IMR-90 (cell line): ENCODE measurements around the gene KLK14. TPM values are rescaled to one million over a fixed set of nuclear protein-coding genes. Genes with fewer than 3 reads are reported as not detected.

ENCODE experiments used
- ATAC-seq: fragments of 200-7000 bp; cut with Tn5 transposase; 2 replicates; pipeline ENCODE4 v1.9.1; 2020; ENCODE audit warnings: low read depth, mild to moderate bottlenecking, moderate library complexity
- BruUV-seq: library from RNA; stranded (reverse); fragments of 400-500 nt; replicated peaks from 2 replicates; lab custom pipeline; 2021; lab: Mats Ljungman, UMichigan
- CTCF ChIA-PET: fragments of 300-600 bp; formaldehyde crosslinking; extraction: SDS; loops from one replicate; lab custom pipeline; 2021; ENCODE audit warnings: antibody characterized with exemption; lab: Yijun Ruan, JAX
- POLR2A ChIA-PET: fragments of 300-600 bp; sonication (Branson Sonifier 250); formaldehyde crosslinking; loops from one replicate; lab custom pipeline; 2022; ENCODE audit warnings: antibody characterized with exemption; ENCODE audit not compliant: unreplicated experiment; lab: Charles Lee
- DNase-seq: peaks from one replicate; pipeline ENCODE4 v3.0.0; 2013
- H2AFZ ChIP-seq: replicated peaks from 2 replicates; pipeline ENCODE3; 2013; ENCODE audit warnings: low read length, mild to moderate bottlenecking; ENCODE audit not compliant: poor library complexity
- H2AK5ac ChIP-seq: 2 replicates; pipeline ENCODE4 v1.6.1; 2013; ENCODE audit warnings: low read depth, low read length, inconsistent platforms
- H2AK9ac ChIP-seq: replicated peaks from 2 replicates; pipeline ENCODE3; 2013; ENCODE audit warnings: mild to moderate bottlenecking, low read depth, low read length, moderate library complexity; ENCODE audit not compliant: poor library complexity
- H2BK120ac ChIP-seq: 2 replicates; pipeline ENCODE4 v1.6.1; 2013; ENCODE audit warnings: low read depth, low read length, inconsistent platforms
- H2BK15ac ChIP-seq: 3 replicates; pipeline ENCODE4 v1.6.1; 2013; ENCODE audit warnings: low read depth, low read length, inconsistent platforms
- H2BK20ac ChIP-seq: 2 replicates; pipeline ENCODE4 v1.6.1; 2013; ENCODE audit warnings: low read depth, mild to moderate bottlenecking, inconsistent platforms, low read length, moderate library complexity
- H2BK5ac ChIP-seq: 2 replicates; pipeline ENCODE4 v1.6.1; 2013; ENCODE audit warnings: mild to moderate bottlenecking, low read depth, low read length, inconsistent platforms; ENCODE audit not compliant: poor library complexity, severe bottlenecking
- H3K14ac ChIP-seq: replicated peaks from 2 replicates; pipeline ENCODE4 v1.6.1; 2013; ENCODE audit warnings: low read depth, low read length, inconsistent platforms
- H3K18ac ChIP-seq: 2 replicates; pipeline ENCODE4 v1.6.1; 2013; ENCODE audit warnings: low read depth, low read length, control low read depth
- H3K23ac ChIP-seq: 2 replicates; pipeline ENCODE4 v1.6.1; 2013; ENCODE audit warnings: low read depth, low read length, inconsistent platforms
- H3K27ac ChIP-seq: 2 replicates; pipeline ENCODE4 v1.5.1; 2013; ENCODE audit warnings: mild to moderate bottlenecking, control low read depth, low read length; ENCODE audit not compliant: insufficient read depth
- H3K27me3 ChIP-seq: 2 replicates; pipeline ENCODE4 v1.6.1; 2013; ENCODE audit warnings: low read length; ENCODE audit not compliant: control insufficient read depth, insufficient read depth
- H3K36me3 ChIP-seq: 2 replicates; pipeline ENCODE4 v1.6.1; 2013; ENCODE audit warnings: low read length, mixed read lengths; ENCODE audit not compliant: control insufficient read depth, insufficient read depth
- H3K4ac ChIP-seq: 2 replicates; pipeline ENCODE4 v1.6.1; 2013; ENCODE audit warnings: low read depth, low read length, inconsistent platforms
- H3K4me1 ChIP-seq: 2 replicates; pipeline ENCODE4 v1.6.1; 2013; ENCODE audit warnings: low read length, mixed read lengths; ENCODE audit not compliant: control insufficient read depth, insufficient read depth
- H3K4me2 ChIP-seq: 2 replicates; pipeline ENCODE4 v1.6.1; 2013; ENCODE audit warnings: low read depth, mild to moderate bottlenecking, control low read depth, low read length, moderate library complexity
- H3K4me3 ChIP-seq: 2 replicates; pipeline ENCODE4 v1.5.1; 2013; ENCODE audit warnings: low read depth, mild to moderate bottlenecking, control low read depth, low read length, moderate library complexity; ENCODE audit not compliant: insufficient read depth
- H3K56ac ChIP-seq: 2 replicates; pipeline ENCODE4 v1.6.1; 2013; ENCODE audit warnings: low read length, inconsistent platforms; ENCODE audit not compliant: insufficient read depth; ENCODE audit errors: extremely low read depth
- H3K79me1 ChIP-seq, 2 experiments: 2 replicates each; pipeline ENCODE4 v1.6.1; 2013; ENCODE audit warnings: low read length in 2 of 2, inconsistent platforms in 1 of 2, low read depth in 1 of 2
- H3K9ac ChIP-seq: 2 replicates; pipeline ENCODE4 v1.6.1; 2013; ENCODE audit warnings: low read depth, low read length, control low read depth
- H3K9me1 ChIP-seq: 2 replicates; pipeline ENCODE4 v1.6.1; 2013; ENCODE audit warnings: low read length, inconsistent platforms; ENCODE audit not compliant: insufficient read depth
- H3K9me3 ChIP-seq: 2 replicates; pipeline ENCODE4 v1.6.1; 2013; ENCODE audit warnings: low read length; ENCODE audit not compliant: control insufficient read depth, insufficient read depth
- H4K20me1 ChIP-seq: 2 replicates; pipeline ENCODE4 v1.6.1; 2013; ENCODE audit warnings: low read length, inconsistent platforms; ENCODE audit not compliant: insufficient read depth
- H4K5ac ChIP-seq: 2 replicates; pipeline ENCODE4 v1.6.1; 2013; ENCODE audit warnings: mild to moderate bottlenecking, low read depth, low read length, control low read depth
- H4K8ac ChIP-seq, 2 experiments: 2 replicates each; pipeline ENCODE4 v1.6.1; 2013; ENCODE audit warnings: low read depth in 2 of 2, low read length in 2 of 2, control low read depth in 1 of 2, inconsistent platforms in 1 of 2
- H4K91ac ChIP-seq: 2 replicates; pipeline ENCODE4 v1.6.1; 2013; ENCODE audit warnings: low read depth, low read length, inconsistent platforms; ENCODE audit not compliant: insufficient read depth
- CHD1 ChIP-seq: IDR thresholded peaks from 2 replicates; pipeline ENCODE4 v1.6.1; 2012; ENCODE audit warnings: low read depth, low read length, improper control_type of control experiment
- ELK1 ChIP-seq: fragments of 150-350 bp; IDR thresholded peaks from 2 replicates; pipeline ENCODE4 v1.6.1; 2016; ENCODE audit warnings: low read depth, mild to moderate bottlenecking, low read length, moderate library complexity, borderline replicate concordance
- MAFK ChIP-seq: IDR thresholded peaks from 2 replicates; pipeline ENCODE4 v1.6.1; 2012; ENCODE audit warnings: low read depth, low read length, improper control_type of control experiment
- MXI1 ChIP-seq: IDR thresholded peaks from 2 replicates; pipeline ENCODE4 v1.6.1; 2012; ENCODE audit warnings: low read depth, mild to moderate bottlenecking, low read length, moderate library complexity, borderline replicate concordance
- POLR2A ChIP-seq: IDR thresholded peaks from 2 replicates; pipeline ENCODE4 v1.6.1; 2012; ENCODE audit warnings: mild to moderate bottlenecking, low read depth, low read length
- RAD21 ChIP-seq: IDR thresholded peaks from 2 replicates; pipeline ENCODE4 v1.6.1; 2012; ENCODE audit warnings: low read length, improper control_type of control experiment
- SMC3 ChIP-seq: fragments of 150-350 bp; IDR thresholded peaks from 2 replicates; pipeline ENCODE4 v1.6.1; 2016; ENCODE audit warnings: low read depth, mild to moderate bottlenecking, antibody characterized with exemption, low read length, moderate library complexity
- USF2 ChIP-seq: fragments of 150-350 bp; IDR thresholded peaks from 2 replicates; pipeline ENCODE4 v1.6.1; 2017; ENCODE audit warnings: mild to moderate bottlenecking, antibody characterized with exemption, low read length, low read depth
- WGBS, 2 experiments: methylation state at CpG; one replicate each; pipeline versions ENCODE4 v1.1.5 to v1.1.7; 2013; ENCODE audit warnings: missing lambda C conversion rate in 2 of 2; ENCODE audit not compliant: insufficient read length in 1 of 2; ENCODE audit errors: extremely low coverage in 2 of 2; 5-methylcytosine and 5-hydroxymethylcytosine counted together
- dilution Hi-C: fragments of 300-500 bp; cut with HindIII; formaldehyde crosslinking; loops from one replicate; pipeline ENCODE4 v1.14.3; 2018; ENCODE audit warnings: low sequenced_read_pairs; ENCODE audit not compliant: unreplicated experiment
- in situ Hi-C: fragments of 300-500 bp; cut with MboI; formaldehyde crosslinking; loops from 3 replicates; pipeline ENCODE4 v1.14.3; 2019; ENCODE audit warnings: low sequenced_read_pairs, inconsistent platforms, mixed read lengths
- intact Hi-C: fragments of 100-400 bp; cut with micrococcal nuclease; formaldehyde crosslinking; loops from 2 replicates; pipeline ENCODE4 v1.10.0; 2022
- polyA plus RNA-seq, 3 experiments: library from polyadenylated mRNA; depleted of rRNA; stranded (reverse); fragments of >200 nt; gene quantifications; 2 replicates each; pipeline ENCODE4 v1.2.3, GENCODE V29; 2012; ENCODE audit warnings: low replicate concordance in 1 of 3
- total RNA-seq: library from RNA; depleted of rRNA; stranded (reverse); fragments of >200 nt; gene quantifications from 2 replicates; pipeline ENCODE4 v1.2.3, GENCODE V29; 2012

KLK14 gene
- total and polyA plus RNA-seq, 2 of the 4 experiments (the other 2 are of a cell fraction), result not detected

GRCh38 chr19:51120160-51120559 lies 37.5 kb upstream of the KLK14 start:
- Histone ChIP-seq H2AFZ (no peak overlapping the region), H3K36me3 (no peaks in the 10 kb centered on the region), H3K4me3 (no peak overlapping the region), H4K8ac (no peak overlapping the region), H3K4ac (no peak overlapping the region), H2BK120ac (no peak overlapping the region), H3K18ac (no peak overlapping the region), H2BK15ac (no peak overlapping the region), H3K14ac (no peak overlapping the region), H3K4me2 (no peak overlapping the region), H3K9ac (no peak overlapping the region), H4K20me1 (no peaks in the 10 kb centered on the region), H3K27me3 (no peaks in the 10 kb centered on the region; the same call in 1 of the 2 replicates), H4K5ac (no peak overlapping the region), H2AK9ac (no peak overlapping the region), H3K27ac (no peak overlapping the region), H3K79me1 (no peaks in the 10 kb centered on the region), H3K9me3 (no peaks in the 10 kb centered on the region), H3K4me1 (no peaks in the 10 kb centered on the region), H2BK5ac (no peak overlapping the region), H2AK5ac (no peak overlapping the region), H3K23ac (no peak overlapping the region), H2BK20ac (no peak overlapping the region), H4K91ac (no peak overlapping the region), H3K9me1 (no peaks in the 10 kb centered on the region), H3K56ac (no peak overlapping the region)
- ATAC-seq (no peak), DNase-seq (no peak)
- ChIA-PET CTCF (no interaction called here), POLR2A (no interaction called here)
- dilution Hi-C loops (no loop called here), intact Hi-C loops (no loop called here), in situ Hi-C loops (no loop called here)
- no TSS peak for BruUV-seq
- no peak for TF ChIP-seq ELK1
- no peak for TF ChIP-seq RAD21
- no peak for TF ChIP-seq SMC3
- no peak for TF ChIP-seq USF2
- no peak for TF ChIP-seq MXI1
- TF ChIP-seq MAFK, result no peak
- TF ChIP-seq POLR2A, result no peak
- TF ChIP-seq CHD1, result no peak
- no CpG with 5 or more reads among the region's 6 CpGs for WGBS, 2 experiments
